Measurements from ENCODE around the gene SRC. TPM values are rescaled to one million over a fixed set of nuclear protein-coding genes. Genes with fewer than 3 reads are reported as not detected.

SRC gene
- total RNA-seq, result 70.0 TPM
- 28.5 TPM for polyA plus RNA-seq (ENCODE audit: insufficient read depth, low read depth, low replicate concordance)
- long read RNA-seq, donor 1, full-length matches to known transcripts, result 2 of 2 reads
- long read RNA-seq, donor 1, partial matches to known transcripts, result 0 of 2 reads
- long read RNA-seq, donor 1, other reads (novel, unspliced or antisense), result 0 of 2 reads
- long read RNA-seq, donor 2, full-length matches to known transcripts, result 1 of 1 reads
- long read RNA-seq, donor 2, partial matches to known transcripts, result 0 of 1 reads
- long read RNA-seq, donor 2, other reads (novel, unspliced or antisense), result 0 of 1 reads
- long read RNA-seq, donor 3, full-length matches to known transcripts, result 2 of 2 reads
- long read RNA-seq, donor 3, partial matches to known transcripts, result 0 of 2 reads
- long read RNA-seq, donor 3, other reads (novel, unspliced or antisense), result 0 of 2 reads
- long read RNA-seq, donor 4, full-length matches to known transcripts, result 4 of 15 reads
- long read RNA-seq, donor 4, partial matches to known transcripts, result 11 of 15 reads
- long read RNA-seq, donor 4, other reads (novel, unspliced or antisense), result 0 of 15 reads
- long read RNA-seq, donor 5, partial matches to known transcripts, result 0 of 1 reads
- long read RNA-seq, donor 5, other reads (novel, unspliced or antisense), result 0 of 1 reads
- long read RNA-seq, donor 6, result 0 reads
- long read RNA-seq, donor 7, partial matches to known transcripts, result 9 of 10 reads
- long read RNA-seq, donor 7, other reads (novel, unspliced or antisense), result 1 of 10 reads
- long read RNA-seq, donor 8, full-length matches to known transcripts, result 2 of 28 reads
- long read RNA-seq, donor 8, partial matches to known transcripts, result 20 of 28 reads
- long read RNA-seq, donor 8, other reads (novel, unspliced or antisense), result 6 of 28 reads
- long read RNA-seq, donor 9, result 0 reads
- long read RNA-seq, donor 10, full-length matches to known transcripts, result 2 of 2 reads
- long read RNA-seq, donor 10, partial matches to known transcripts, result 0 of 2 reads
- long read RNA-seq, donor 10, other reads (novel, unspliced or antisense), result 0 of 2 reads

DNA sequence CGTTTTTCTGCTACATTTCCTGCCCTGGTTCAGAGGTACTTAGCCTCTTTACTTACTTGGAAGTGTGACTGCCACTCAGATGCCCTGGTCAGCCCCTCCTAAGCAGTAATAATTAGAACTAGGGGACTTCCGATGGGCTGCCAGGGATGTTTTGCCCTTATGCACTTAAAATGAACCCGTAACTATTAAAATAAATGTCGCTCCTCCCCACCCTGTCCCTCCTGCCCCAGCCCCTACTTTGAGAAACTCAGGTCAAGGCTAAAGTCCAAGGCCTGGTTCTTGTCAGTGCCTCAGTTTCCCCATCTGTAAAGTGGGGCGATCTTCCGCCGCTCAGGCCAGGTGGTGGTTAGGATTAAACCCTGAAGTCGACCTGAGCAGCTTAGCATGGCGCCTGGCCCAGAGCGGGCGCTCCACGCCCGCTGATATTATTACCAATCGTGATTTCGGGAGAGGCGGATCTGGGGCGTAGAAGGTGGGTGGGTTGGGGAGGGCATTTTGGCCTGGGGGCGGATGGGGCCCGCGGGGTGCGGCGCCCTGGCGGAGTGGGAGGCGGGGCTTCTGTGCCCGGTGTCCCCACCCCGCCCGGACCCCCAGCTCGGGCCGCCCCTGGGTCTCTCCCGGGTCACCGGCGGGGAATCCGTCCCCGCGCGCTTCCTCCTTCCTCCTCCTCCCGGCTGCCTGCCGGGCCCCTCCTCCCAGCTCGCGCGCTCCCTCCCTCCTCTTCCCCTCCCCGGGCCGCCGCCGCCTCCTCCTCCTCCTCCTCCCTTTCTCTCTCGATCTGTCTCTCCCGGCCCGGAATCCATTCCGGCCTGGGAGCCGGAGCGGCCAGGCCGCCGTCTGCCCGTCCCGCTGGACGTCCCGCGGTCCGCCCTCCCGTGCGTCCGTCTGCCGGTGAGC lies at the start of gene SRC:
TSS of gene SRC (plus strand) at position 802 of the 897 bp plus-strand sequence. CDS start 38,014 bp downstream, outside the sequence.
- Histone ChIP-seq H3K4me3 (ENCODE audit: low read length in 3 of 3) (peak within 1 kb of the TSS; percentile 31 to 59 (median 55)), H3K27me3 (ENCODE audit: control insufficient read depth, insufficient read depth, low read length) (no peaks in the 10 kb centered on the region), H3K36me3 (ENCODE audit: control insufficient read depth in 2 of 3, insufficient read depth in 3 of 3, low read length in 3 of 3) (no peaks in the 10 kb centered on the region), H3K27ac (ENCODE audit: low read depth in 2 of 2, low read length in 2 of 2) (peak within 1 kb of the TSS; percentile 88 to 93), H3K9me3 (ENCODE audit: control insufficient read depth in 2 of 3, insufficient read depth in 1 of 3, low read length in 3 of 3) (no peaks in the 10 kb centered on the region), H3K9ac (ENCODE audit: low read length in 3 of 3) (peak within 1 kb of the TSS; percentile 30 to 78 (median 48)), H3K4me1 (ENCODE audit: control insufficient read depth in 2 of 3, insufficient read depth in 2 of 3, low read depth in 1 of 3, low read length in 3 of 3) (peaks cover 0 to 20% (median 17%) of the 10 kb centered on the region in 3 donors)
- DNase-seq (peak; percentile 76 to 96 (median 88)), FAIRE-seq (no peak)
- TF ChIP-seq, protein P1, sequence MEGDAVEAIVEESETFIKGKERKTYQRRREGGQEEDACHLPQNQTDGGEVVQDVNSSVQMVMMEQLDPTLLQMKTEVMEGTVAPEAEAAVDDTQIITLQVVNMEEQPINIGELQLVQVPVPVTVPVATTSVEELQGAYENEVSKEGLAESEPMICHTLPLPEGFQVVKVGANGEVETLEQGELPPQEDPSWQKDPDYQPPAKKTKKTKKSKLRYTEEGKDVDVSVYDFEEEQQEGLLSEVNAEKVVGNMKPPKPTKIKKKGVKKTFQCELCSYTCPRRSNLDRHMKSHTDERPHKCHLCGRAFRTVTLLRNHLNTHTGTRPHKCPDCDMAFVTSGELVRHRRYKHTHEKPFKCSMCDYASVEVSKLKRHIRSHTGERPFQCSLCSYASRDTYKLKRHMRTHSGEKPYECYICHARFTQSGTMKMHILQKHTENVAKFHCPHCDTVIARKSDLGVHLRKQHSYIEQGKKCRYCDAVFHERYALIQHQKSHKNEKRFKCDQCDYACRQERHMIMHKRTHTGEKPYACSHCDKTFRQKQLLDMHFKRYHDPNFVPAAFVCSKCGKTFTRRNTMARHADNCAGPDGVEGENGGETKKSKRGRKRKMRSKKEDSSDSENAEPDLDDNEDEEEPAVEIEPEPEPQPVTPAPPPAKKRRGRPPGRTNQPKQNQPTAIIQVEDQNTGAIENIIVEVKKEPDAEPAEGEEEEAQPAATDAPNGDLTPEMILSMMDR (IDR thresholded peaks at IDR 0.05; ENCODE audit: borderline replicate concordance, extremely low read depth, insufficient read depth), result no peak
- intact Hi-C loops (cut with DNase I), result no loop called here

DNA sequence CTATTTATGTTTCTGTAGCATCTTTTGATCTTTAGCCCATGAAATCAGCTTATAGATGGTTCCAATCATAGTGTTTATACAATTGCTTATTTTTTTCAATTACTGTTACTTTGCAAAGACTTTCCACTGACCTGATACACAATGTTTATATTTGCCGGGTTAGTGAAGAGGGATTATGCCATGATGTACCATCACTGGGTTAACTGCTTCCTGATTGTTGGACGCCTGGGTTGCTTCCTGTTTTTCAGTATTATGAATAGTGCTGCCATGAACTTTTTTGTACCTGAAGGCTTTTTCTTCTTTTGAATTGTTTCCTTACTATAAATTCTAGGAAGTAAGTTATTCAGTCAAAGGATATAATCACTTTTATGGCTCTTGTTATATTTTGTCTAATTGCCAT lies 49.6 kb upstream of the SRC start:
- Histone ChIP-seq H3K9ac (ENCODE audit: low read length in 3 of 3) (no peak overlapping the region), H3K4me1 (ENCODE audit: control insufficient read depth in 2 of 3, insufficient read depth in 2 of 3, low read depth in 1 of 3, low read length in 3 of 3) (peaks cover 0 to 8% (median 0%) of the 10 kb centered on the region in 3 donors), H3K36me3 (ENCODE audit: control insufficient read depth in 2 of 3, insufficient read depth in 3 of 3, low read length in 3 of 3) (peaks cover under 1 to 3% (median 2%) of the 10 kb centered on the region in 3 donors), H3K27me3 (ENCODE audit: control insufficient read depth, insufficient read depth, low read length) (no peaks in the 10 kb centered on the region), H3K4me3 (ENCODE audit: low read length in 3 of 3) (no peak overlapping the region), H3K9me3 (ENCODE audit: control insufficient read depth in 2 of 3, insufficient read depth in 1 of 3, low read length in 3 of 3) (no peaks in the 10 kb centered on the region), H3K27ac (ENCODE audit: low read depth in 2 of 2, low read length in 2 of 2) (no peak overlapping the region)
- DNase-seq (no peak), FAIRE-seq (no peak)
- TF ChIP-seq, protein P1 (IDR thresholded peaks at IDR 0.05; ENCODE audit: borderline replicate concordance, extremely low read depth, insufficient read depth), result no peak
- intact Hi-C loops (cut with DNase I), result no loop called here

DNA sequence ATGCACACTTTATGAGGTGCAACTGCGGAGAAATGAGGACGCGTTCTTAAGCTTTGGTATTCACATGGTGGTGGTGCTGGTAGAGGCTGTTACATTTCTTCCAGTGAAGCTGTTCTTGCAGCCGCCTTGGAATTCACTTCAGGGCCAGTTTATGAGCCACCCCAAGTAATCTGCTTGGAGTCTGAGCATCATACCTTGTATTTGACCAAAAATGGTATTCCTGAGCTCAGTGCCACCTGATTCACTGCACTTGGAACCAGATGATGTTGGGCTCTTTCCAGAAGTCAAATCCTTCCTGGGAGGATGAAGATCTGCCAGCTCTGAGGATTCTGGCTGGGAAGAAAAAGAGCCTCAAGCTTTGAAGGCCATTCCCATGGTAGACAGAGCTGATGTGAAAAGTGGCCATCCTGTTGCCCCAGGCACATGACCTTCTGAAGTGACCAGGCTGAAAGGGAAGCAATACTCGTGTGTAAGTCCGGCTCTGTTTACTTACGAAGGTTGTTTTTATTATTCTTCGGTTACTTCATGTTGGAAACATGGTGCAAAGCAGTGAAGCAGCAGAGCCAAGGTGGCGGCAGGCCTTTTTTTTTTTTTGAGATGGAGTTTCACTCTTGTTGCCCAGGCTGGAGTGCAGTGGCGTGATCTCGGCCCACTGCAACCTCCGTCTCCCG lies 48.7 kb upstream of the SRC start:
- H3K4me1 ChIP-seq (ENCODE audit: control insufficient read depth in 2 of 3, insufficient read depth in 2 of 3, low read depth in 1 of 3, low read length in 3 of 3), result peaks cover 0 to 8% (median 0%) of the 10 kb centered on the region in 3 donors
- TF ChIP-seq, protein P1 (IDR thresholded peaks at IDR 0.05; ENCODE audit: borderline replicate concordance, extremely low read depth, insufficient read depth), result no peak
- intact Hi-C loops (cut with DNase I), result no loop called here
- peaks cover 2 to 12% (median 3%) of the 10 kb centered on the region in 3 donors for H3K36me3 ChIP-seq (ENCODE audit: control insufficient read depth in 2 of 3, insufficient read depth in 3 of 3, low read length in 3 of 3)
- H3K9me3 ChIP-seq (ENCODE audit: control insufficient read depth in 2 of 3, insufficient read depth in 1 of 3, low read length in 3 of 3), result no peaks in the 10 kb centered on the region
- H3K4me3 ChIP-seq (ENCODE audit: low read length in 3 of 3), result no peak overlapping the region
- FAIRE-seq, result no peak
- DNase-seq, result no peak
- H3K27ac ChIP-seq (ENCODE audit: low read depth in 2 of 2, low read length in 2 of 2), result no peak overlapping the region
- no peak overlapping the region for H3K9ac ChIP-seq (ENCODE audit: low read length in 3 of 3)
- no peaks in the 10 kb centered on the region for H3K27me3 ChIP-seq (ENCODE audit: control insufficient read depth, insufficient read depth, low read length)

All from kidney (tissue), 22 donors.